Osteocyte (in vitro differentiated cells): ENCODE measurements around the gene ALK. TPM values are rescaled to one million over a fixed set of nuclear protein-coding genes. Genes with fewer than 3 reads are reported as not detected.

Source experiments
- DNase-seq: peaks from one replicate; pipeline ENCODE4 v3.0.0; 2021; ENCODE audit warnings: mixed read lengths; ENCODE audit not compliant: unreplicated experiment; ENCODE audit errors: extremely low spot score
- H3K27ac Mint-ChIP-seq: one replicate; pipeline ENCODE4 v1.8.0; 2021; ENCODE audit warnings: mild to moderate bottlenecking, mixed read lengths; ENCODE audit not compliant: unreplicated experiment
- H3K27me3 Mint-ChIP-seq: one replicate; pipeline ENCODE4 v1.8.0; 2021; ENCODE audit warnings: mixed read lengths; ENCODE audit not compliant: unreplicated experiment
- H3K36me3 Mint-ChIP-seq: one replicate; pipeline ENCODE4 v1.8.0; 2021; ENCODE audit warnings: mixed read lengths; ENCODE audit not compliant: unreplicated experiment
- H3K4me1 Mint-ChIP-seq: one replicate; pipeline ENCODE4 v1.8.0; 2021; ENCODE audit warnings: mixed read lengths; ENCODE audit not compliant: unreplicated experiment
- H3K4me3 Mint-ChIP-seq: one replicate; pipeline ENCODE4 v1.8.0; 2021; ENCODE audit warnings: mild to moderate bottlenecking, moderate library complexity, mixed read lengths; ENCODE audit not compliant: unreplicated experiment
- H3K9me3 Mint-ChIP-seq: one replicate; pipeline ENCODE4 v1.8.0; 2021; ENCODE audit warnings: mixed read lengths; ENCODE audit not compliant: unreplicated experiment
- CTCF ChIP-seq: fragments of 200-600 bp; sonication (generic); IDR thresholded peaks from 2 replicates; pipeline ENCODE4 v1.5.0; 2021; ENCODE audit warnings: antibody characterized with exemption, mild to moderate bottlenecking, moderate library complexity
- total RNA-seq: library from RNA; stranded (reverse); gene quantifications from 2 replicates; pipeline ENCODE4 v1.2.1, GENCODE V29; 2021

Gene ALK
- total RNA-seq, 1 donor from 2014 or later = not detected

GRCh38 chr2:29433920-29434319, 487.5 kb downstream of the ALK start:
- DNase-seq = no peak
- Mint-ChIP-seq H3K9me3 (no peaks in the 10 kb centered on the region), H3K4me3 (no peak overlapping the region), H3K36me3 (no peaks in the 10 kb centered on the region), H3K27me3 (peaks cover 19% of the 10 kb centered on the region), H3K4me1 (no peaks in the 10 kb centered on the region), H3K27ac (no peak overlapping the region)
- TF ChIP-seq CTCF = no peak

GRCh38 chr2:29433128-29433527, 488.3 kb downstream of the ALK start:
- no peak overlapping the region for H3K4me3 Mint-ChIP-seq
- no peaks in the 10 kb centered on the region for H3K9me3 Mint-ChIP-seq
- no peak overlapping the region for H3K27ac Mint-ChIP-seq
- H3K27me3 Mint-ChIP-seq = peaks cover 19% of the 10 kb centered on the region
- H3K36me3 Mint-ChIP-seq = no peaks in the 10 kb centered on the region
- no peak for DNase-seq
- no peak for TF ChIP-seq CTCF
- no peaks in the 10 kb centered on the region for H3K4me1 Mint-ChIP-seq

DNA sequence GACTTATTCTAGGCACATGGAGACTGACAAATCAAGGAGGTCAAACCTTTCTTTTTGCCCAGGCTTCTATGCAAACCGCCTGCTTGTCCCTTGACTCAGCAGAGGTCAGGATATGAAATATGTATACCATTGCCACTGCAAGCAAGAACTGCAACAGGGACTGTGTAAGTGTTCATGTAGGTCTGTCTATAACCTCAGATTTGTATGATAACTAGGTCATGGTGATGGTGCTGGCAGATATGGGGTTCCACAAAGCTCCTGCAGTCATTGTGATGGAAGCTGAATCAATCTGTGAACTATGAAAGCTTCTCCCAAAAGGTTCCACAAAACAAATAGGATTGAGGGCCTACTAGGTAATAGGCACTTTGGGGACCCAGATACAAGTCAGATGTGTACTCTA, 489.9 kb downstream of the ALK start:
- no peak overlapping the region for H3K4me3 Mint-ChIP-seq
- no peak for TF ChIP-seq CTCF
- no peaks in the 10 kb centered on the region for H3K9me3 Mint-ChIP-seq
- no peak for DNase-seq
- peaks cover 11% of the 10 kb centered on the region for H3K27me3 Mint-ChIP-seq
- H3K27ac Mint-ChIP-seq = no peak overlapping the region
- H3K36me3 Mint-ChIP-seq = no peaks in the 10 kb centered on the region
- H3K4me1 Mint-ChIP-seq = no peaks in the 10 kb centered on the region

- Mint-ChIP-seq H3K4me1 (no peaks in the 10 kb centered on the region), H3K4me3 (no peak overlapping the region), H3K27me3 (peaks cover 2% of the 10 kb centered on the region), H3K36me3 (no peaks in the 10 kb centered on the region), H3K27ac (no peak overlapping the region), H3K9me3 (no peaks in the 10 kb centered on the region)
- TF ChIP-seq CTCF = no peak
- no peak for DNase-seq
These were observed 490.8 kb downstream of the ALK start for GRCh38 chr2:29430382-29431112.

DNA sequence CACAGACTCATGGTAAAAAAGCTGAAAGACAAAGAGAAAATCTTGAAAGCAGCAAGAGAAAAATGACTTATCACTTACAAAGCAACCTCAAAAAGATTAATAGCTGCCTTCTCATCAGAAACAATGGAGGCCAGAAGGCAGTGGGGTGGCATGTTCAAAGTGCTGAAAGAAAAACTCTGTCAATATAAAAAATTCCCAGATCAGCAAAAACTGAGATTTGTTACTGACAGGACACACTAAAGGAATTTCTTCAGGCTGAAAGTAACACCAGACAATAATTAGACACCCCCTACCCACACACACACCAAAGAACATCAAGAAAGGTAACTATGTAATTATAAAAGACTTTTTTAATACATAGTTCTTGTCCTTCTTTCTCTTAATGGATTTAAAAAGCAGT, 495.0 kb downstream of the ALK start:
- no peak for DNase-seq
- Mint-ChIP-seq H3K4me3 (no peak overlapping the region), H3K4me1 (peaks cover under 1% of the 10 kb centered on the region), H3K27ac (no peak overlapping the region), H3K27me3 (peaks cover 22% of the 10 kb centered on the region), H3K36me3 (no peaks in the 10 kb centered on the region), H3K9me3 (no peaks in the 10 kb centered on the region)
- no peak for TF ChIP-seq CTCF
